WERI-Rb-1 (cell line): ENCODE measurements around the gene SNX5.

ENCODE experiments used
- DNase-seq: peaks from one replicate; pipeline ENCODE4 v3.0.0-alpha.2; 2020
- H3K27ac ChIP-seq: fragments of 250-450 bp; sonication (Bioruptor Pico); 2 replicates; pipeline ENCODE4 v1.5.1; 2020; ENCODE audit warnings: mild to moderate bottlenecking, moderate library complexity
- H3K27me3 ChIP-seq: fragments of 250-450 bp; sonication (Bioruptor Pico); 2 replicates; pipeline ENCODE4 v1.5.1; 2021; ENCODE audit warnings: mild to moderate bottlenecking, low read depth, moderate library complexity; ENCODE audit not compliant: insufficient read depth, severe bottlenecking
- H3K36me3 ChIP-seq: fragments of 250-450 bp; sonication (Bioruptor Pico); 2 replicates; pipeline ENCODE4 v1.5.1; 2020; ENCODE audit warnings: mild to moderate bottlenecking, moderate library complexity
- H3K4me3 ChIP-seq: 2 replicates; pipeline ENCODE4 v1.5.1; 2011; ENCODE audit warnings: low read depth, mild to moderate bottlenecking, control low read depth, low read length
- H3K9me3 ChIP-seq: fragments of 250-450 bp; sonication (Bioruptor Pico); 2 replicates; pipeline ENCODE4 v1.5.1; 2021; ENCODE audit warnings: mild to moderate bottlenecking, moderate library complexity; ENCODE audit not compliant: severe bottlenecking
- CTCF ChIP-seq: IDR thresholded peaks from 2 replicates; pipeline ENCODE4 v1.5.1; 2011; ENCODE audit warnings: low read depth, mild to moderate bottlenecking, control low read depth, inconsistent platforms, low read length

SNX5 gene

GRCh38 chr20:17990278-17990972, 21.8 kb upstream of the SNX5 start:
- no peak for DNase-seq
- no peak for TF ChIP-seq CTCF
- H3K36me3 ChIP-seq, result peaks cover 22% of the 10 kb centered on the region
- no peak overlapping the region for H3K4me3 ChIP-seq
- H3K9me3 ChIP-seq, result no peaks in the 10 kb centered on the region
- no peak overlapping the region for H3K27ac ChIP-seq
- no peaks in the 10 kb centered on the region for H3K27me3 ChIP-seq

DNA sequence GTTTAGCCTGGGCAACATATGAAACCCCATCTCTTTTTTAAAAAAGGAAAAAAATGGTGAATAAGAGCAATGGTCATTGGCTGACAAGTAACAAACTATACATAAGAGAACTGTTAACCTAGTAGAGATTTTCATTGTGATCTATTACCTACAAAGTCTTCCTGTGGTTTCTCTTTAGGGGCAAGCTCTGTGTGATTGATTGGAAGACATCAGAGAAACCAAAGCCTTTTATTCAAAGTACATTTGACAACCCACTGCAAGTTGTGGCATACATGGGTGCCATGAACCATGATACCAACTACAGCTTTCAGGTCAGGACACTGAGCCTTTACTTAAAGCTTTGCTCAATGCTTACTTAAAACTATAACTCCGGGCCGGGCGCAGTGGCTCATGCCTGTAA, 19.4 kb upstream of the SNX5 start:
- Histone ChIP-seq H3K4me3 (no peak overlapping the region), H3K27me3 (no peaks in the 10 kb centered on the region), H3K27ac (no peak overlapping the region), H3K9me3 (no peaks in the 10 kb centered on the region), H3K36me3 (peaks cover 26% of the 10 kb centered on the region)
- TF ChIP-seq CTCF, result no peak
- no peak for DNase-seq

GRCh38 chr20:17985388-17986018, 16.9 kb upstream of the SNX5 start:
- peaks cover 32% of the 10 kb centered on the region for H3K36me3 ChIP-seq
- H3K27ac ChIP-seq, result no peak overlapping the region
- H3K4me3 ChIP-seq, result no peak overlapping the region
- TF ChIP-seq CTCF, result no peak
- no peaks in the 10 kb centered on the region for H3K9me3 ChIP-seq
- no peaks in the 10 kb centered on the region for H3K27me3 ChIP-seq
- no peak for DNase-seq

DNA sequence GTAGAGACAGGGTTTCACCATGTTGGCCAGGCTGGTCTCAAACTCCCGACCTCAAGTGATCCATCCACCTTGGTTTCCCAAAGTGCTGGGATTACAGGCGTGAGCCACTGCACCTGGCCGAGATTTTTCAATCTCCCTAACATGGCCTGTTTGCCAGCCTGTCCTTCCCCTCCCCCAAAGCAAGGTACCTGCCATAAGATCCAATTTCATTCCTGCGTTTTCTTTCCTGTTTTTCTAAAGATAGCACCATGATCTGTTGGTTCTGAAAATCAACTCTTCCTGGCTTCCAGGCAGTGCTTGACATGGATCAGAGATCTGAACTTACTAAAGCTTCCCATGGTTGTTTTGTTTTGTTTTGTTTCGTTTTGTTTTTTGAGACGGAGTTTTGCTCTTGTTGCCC, 7.7 kb upstream of the SNX5 start:
- no peak for TF ChIP-seq CTCF
- Histone ChIP-seq H3K27ac (no peak overlapping the region), H3K36me3 (peaks cover 70% of the 10 kb centered on the region), H3K27me3 (no peaks in the 10 kb centered on the region), H3K9me3 (no peaks in the 10 kb centered on the region), H3K4me3 (no peak overlapping the region)
- DNase-seq, result no peak

DNA sequence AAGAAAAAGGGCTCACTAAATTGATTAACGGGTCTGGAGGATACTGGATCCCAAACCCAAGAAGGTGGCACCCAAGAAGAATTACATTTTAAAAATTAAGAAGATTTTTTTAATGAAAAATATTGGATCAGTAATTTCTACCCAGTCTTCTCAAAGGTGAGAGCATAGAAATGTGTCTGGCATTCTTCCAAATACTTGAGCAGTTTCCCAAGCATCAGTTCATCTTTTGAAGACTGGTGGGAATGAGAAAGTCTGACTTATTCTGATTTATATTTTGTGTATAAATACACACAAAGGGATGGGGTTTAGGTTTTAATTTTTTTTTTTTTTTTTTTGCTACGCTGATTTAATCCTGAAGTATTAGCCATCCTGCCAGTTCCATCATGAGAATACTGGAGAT, 3.5 kb upstream of the SNX5 start:
- Histone ChIP-seq H3K9me3 (no peaks in the 10 kb centered on the region), H3K4me3 (peak overlapping the region; percentile 94), H3K27me3 (no peaks in the 10 kb centered on the region), H3K36me3 (peaks cover 65% of the 10 kb centered on the region), H3K27ac (no peak overlapping the region)
- no peak for DNase-seq
- no peak for TF ChIP-seq CTCF
